Transverse colon (tissue), 4 donors: ENCODE results near the gene KLHL36. TPM values are rescaled to one million over a fixed set of nuclear protein-coding genes. Genes with fewer than 3 reads are reported as not detected.

ENCODE experiments used
- DNase-seq: peaks from one replicate; pipeline ENCODE4 v3.0.0-alpha.2; 2019
- H3K27ac ChIP-seq, 4 donors: fragments of 200-600 bp; sonication (generic); 2 replicates each; pipeline ENCODE4 v1.5.1; 2016 to 2018; ENCODE audit warnings: inconsistent platforms in 4 of 4
- H3K27me3 ChIP-seq: fragments of 200-600 bp; sonication (generic); 2 replicates; pipeline ENCODE4 v1.5.1; 2017; ENCODE audit warnings: inconsistent platforms
- H3K36me3 ChIP-seq, 4 donors: fragments of 200-600 bp; sonication (generic); 2 replicates each; pipeline ENCODE4 v1.5.1; 2017 to 2019; ENCODE audit warnings: inconsistent platforms in 4 of 4
- H3K4me1 ChIP-seq, 4 donors: fragments of 200-600 bp; sonication (generic); 2 replicates each; pipeline ENCODE4 v1.5.1; 2017 to 2020; ENCODE audit warnings: inconsistent platforms in 4 of 4
- H3K4me3 ChIP-seq, 4 donors: fragments of 200-600 bp; sonication (generic); 1 replicate in 1 of 4; 2 replicates in 3 of 4; pipeline versions ENCODE4 v1.5.1 to v1.6.1; 2017 to 2019; ENCODE audit warnings: inconsistent platforms in 4 of 4
- H3K9me3 ChIP-seq, 2 donors: fragments of 200-600 bp; sonication (generic); 2 replicates each; pipeline ENCODE4 v1.5.1; 2017 to 2019; ENCODE audit warnings: inconsistent platforms in 2 of 2
- CTCF ChIP-seq, 5 experiments: fragments of 200-600 bp in 3 of 5; fragments of 450-650 bp in 2 of 5; sonication (generic) in 3 of 5; IDR thresholded peaks; 1 replicate in 2 of 5; 2 replicates in 3 of 5; pipeline ENCODE4 v1.5.1; 2016 to 2017; ENCODE audit warnings: antibody characterized with exemption in 5 of 5, inconsistent platforms in 3 of 5, mild to moderate bottlenecking in 2 of 5, moderate library complexity in 1 of 5
- EP300 ChIP-seq: sonication (generic); formaldehyde crosslinking; IDR thresholded peaks from one replicate; pipeline ENCODE4 v1.6.1; 2017; ENCODE audit warnings: antibody characterized with exemption, low read depth
- POLR2A ChIP-seq: fragments of 450-650 bp; IDR thresholded peaks from one replicate; pipeline ENCODE4 v1.6.1; 2016; ENCODE audit warnings: antibody characterized with exemption, mild to moderate bottlenecking, moderate library complexity
- POLR2AphosphoS5 ChIP-seq, 3 donors: sonication (generic); formaldehyde crosslinking; IDR thresholded peaks; one replicate each; pipeline ENCODE4 v1.6.1; 2016; ENCODE audit warnings: antibody characterized with exemption in 3 of 3
- WGBS, 2 donors: methylation state at CpG; one replicate each; pipeline ENCODE4 v1.1.5; 2018; ENCODE audit warnings: low coverage in 1 of 2; 5-methylcytosine and 5-hydroxymethylcytosine counted together
- in situ Hi-C, 4 donors: fragments of 200-750 bp; cut with MboI; loops; one replicate each; pipeline versions ENCODE4 v1.15.0 to v1.15.1; 2017; ENCODE audit warnings: low sequenced_read_pairs in 3 of 4, low pct_ligation_motif_present in 1 of 4, low pct_unique_long_range_greater_than_20kb in 1 of 4
- intact Hi-C: fragments of 100-400 bp; cut with DNase I; formaldehyde crosslinking; loops from one replicate; pipeline ENCODE4 v1.15.1; 2023; ENCODE audit warnings: low total_unique reads
- total RNA-seq, 4 donors: library from RNA; depleted of rRNA; stranded (reverse); fragments of >200 nt; gene quantifications; one replicate each; pipeline ENCODE4 v1.1.0, GENCODE V29; 2016

The KLHL36 gene
- total RNA-seq, 4 donors from 2014 or later = 38.0 to 75.5 (median 66.7) TPM

- Histone ChIP-seq H3K4me3 (no peak overlapping the region), H3K27me3 (no peaks in the 10 kb centered on the region), H3K27ac (peak overlapping the region in 3 of 4 donors; percentile 6 to 67 (median 28)), H3K9me3 (no peaks in the 10 kb centered on the region), H3K36me3 (no peaks in the 10 kb centered on the region), H3K4me1 (peaks cover 0 to 23% (median 6%) of the 10 kb centered on the region in 4 donors)
- intact Hi-C loops (no loop called here), in situ Hi-C loops (no loop called here)
- no peak for DNase-seq
- WGBS, 2 donors = 86 to 89% methylated on average over 5 to 6 of the region's 6 CpGs
- TF ChIP-seq POLR2A (no peak), POLR2AphosphoS5 (IDR thresholded peaks at IDR 0.05) (no peak), EP300 (no peak), CTCF (IDR thresholded peaks at IDR 0.05) (no peak)
Observed at GRCh38 chr16:84641643-84642358, 6.5 kb upstream of the KLHL36 start.

- Histone ChIP-seq H3K27me3 (no peaks in the 10 kb centered on the region), H3K36me3 (no peaks in the 10 kb centered on the region), H3K9me3 (no peaks in the 10 kb centered on the region), H3K4me3 (no peak overlapping the region), H3K4me1 (peaks cover 7 to 31% (median 11%) of the 10 kb centered on the region in 4 donors), H3K27ac (peak overlapping the region; percentile 56 to 69 (median 64))
- intact Hi-C loops = no loop called here
- peak; percentile 58 for DNase-seq
- WGBS, 2 donors = 67 to 86% methylated on average over 5 to 7 of the region's 8 CpGs
- in situ Hi-C loops = no loop called here
- TF ChIP-seq POLR2A (no peak), EP300 (no peak), CTCF (IDR thresholded peaks at IDR 0.05) (no peak), POLR2AphosphoS5 (IDR thresholded peaks at IDR 0.05) (peak; percentile 42 to 68 (median 51))
Observed at GRCh38 chr16:84643180-84643583, 5.1 kb upstream of the KLHL36 start.

- DNase-seq = no peak
- WGBS, 2 donors = 76 to 83% methylated on average over 1 to 4 of the region's 4 CpGs
- Histone ChIP-seq H3K27me3 (no peaks in the 10 kb centered on the region), H3K27ac (peak overlapping the region; percentile 41 to 69 (median 59)), H3K4me3 (no peak overlapping the region), H3K9me3 (no peaks in the 10 kb centered on the region), H3K4me1 (peaks cover 7 to 31% (median 11%) of the 10 kb centered on the region in 4 donors), H3K36me3 (no peaks in the 10 kb centered on the region)
- in situ Hi-C loops = no loop called here
- intact Hi-C loops = no loop called here
- TF ChIP-seq POLR2A = no peak
- no peak for TF ChIP-seq POLR2AphosphoS5 (IDR thresholded peaks at IDR 0.05)
- TF ChIP-seq CTCF (IDR thresholded peaks at IDR 0.05) = no peak
- no peak for TF ChIP-seq EP300
Observed at GRCh38 chr16:84643674-84644073, 4.6 kb upstream of the KLHL36 start.

- TF ChIP-seq POLR2A (no peak), EP300 (no peak), POLR2AphosphoS5 (IDR thresholded peaks at IDR 0.05) (no peak), CTCF (IDR thresholded peaks at IDR 0.05) (no peak)
- peaks cover 4 to 21% (median 14%) of the 10 kb centered on the region in 4 donors for H3K4me1 ChIP-seq
- H3K27me3 ChIP-seq = no peaks in the 10 kb centered on the region
- DNase-seq = peak; percentile 73
- 2% methylated on average over 30 of the region's 96 CpGs; no CpG with 5 or more reads in 1 of the 2 donors for WGBS, 2 donors
- intact Hi-C loops = no loop called here
- H3K27ac ChIP-seq = peak overlapping the region; percentile 77 to 88 (median 85)
- H3K4me3 ChIP-seq = peak overlapping the region; percentile 62 to 83 (median 75)
- in situ Hi-C loops = no loop called here
- H3K36me3 ChIP-seq = peaks cover 0 to 12% (median 0%) of the 10 kb centered on the region in 4 donors
- no peaks in the 10 kb centered on the region for H3K9me3 ChIP-seq
Observed at GRCh38 chr16:84648595-84649510, 542 bp downstream of the KLHL36 start.
